ELF-1 (cell line): Measurements from ENCODE around the gene VPS51.

ENCODE experiments used
- DNase-seq: peaks from one replicate; pipeline ENCODE4 v3.0.0-alpha.2; 2016; ENCODE audit warnings: low read depth, low spot score

Gene VPS51

GRCh38 chr11:65095974-65096806 is at the start of gene VPS51:
Gene VPS51, plus strand, starts transcription at chr11:65096214. Its CDS starts 37 bp downstream, at chr11:65096251.
- peak; percentile 94 for DNase-seq

GRCh38 chr11:65047581-65048422 is 48.2 kb upstream of the VPS51 start:
- DNase-seq = no peak

GRCh38 chr11:65051398-65051858 is 44.6 kb upstream of the VPS51 start:
- DNase-seq = no peak

GRCh38 chr11:65053827-65054508 is 42.0 kb upstream of the VPS51 start:
- no peak for DNase-seq

- no peak for DNase-seq
Measured at GRCh38 chr11:65055538-65055937, 40.5 kb upstream of the VPS51 start.

- DNase-seq = no peak
Measured at GRCh38 chr11:65056999-65057398, 39.0 kb upstream of the VPS51 start.

GRCh38 chr11:65057526-65057925 is 38.5 kb upstream of the VPS51 start:
- DNase-seq = no peak

GRCh38 chr11:65058012-65058411 is 38.0 kb upstream of the VPS51 start:
- DNase-seq = no peak

- no peak for DNase-seq
Measured at GRCh38 chr11:65058419-65059054, 37.5 kb upstream of the VPS51 start, which contains the start of gene NAALADL1. Gene NAALADL1, minus strand, starts transcription at chr11:65058553. Its CDS starts 32 bp downstream, at chr11:65058521.

GRCh38 chr11:65059523-65059922 is 36.5 kb upstream of the VPS51 start:
- DNase-seq = no peak

- no peak for DNase-seq
Measured at GRCh38 chr11:65059959-65060824, 35.8 kb upstream of the VPS51 start.

GRCh38 chr11:65060913-65061408 is 35.1 kb upstream of the VPS51 start:
- peak; percentile 66 for DNase-seq

- DNase-seq = no peak
Measured at GRCh38 chr11:65063532-65063931, 32.5 kb upstream of the VPS51 start.

- DNase-seq = no peak
Measured at GRCh38 chr11:65064847-65065240, 31.2 kb upstream of the VPS51 start.

- no peak for DNase-seq
Measured at GRCh38 chr11:65065851-65066250, 30.2 kb upstream of the VPS51 start.

- peak; percentile 30 for DNase-seq
Measured at GRCh38 chr11:65066315-65066714, 29.7 kb upstream of the VPS51 start.

GRCh38 chr11:65066805-65067291 is 29.2 kb upstream of the VPS51 start:
- DNase-seq = peak; percentile 45

- DNase-seq = no peak
Measured at GRCh38 chr11:65067446-65067845, 28.6 kb upstream of the VPS51 start.

GRCh38 chr11:65069217-65069616 is 26.8 kb upstream of the VPS51 start:
- no peak for DNase-seq
